Stimulated activated CD8-positive, alpha-beta memory T cell treated with anti-CD3 and anti-CD28 coated beads, Interleukin-15, amount 100 ng/mL, for 24 hours (primary cell): ENCODE results near the gene ANKS4B.
"Not testable (repeated sequence)": the region's sequence is repeated elsewhere in the genome, so short reads cannot be mapped to it uniquely, and the experiment has no call there.

Source experiments
- DNase-seq: peaks from one replicate; pipeline ENCODE4 v3.0.0-alpha.2; 2020; ENCODE audit warnings: low read depth

ANKS4B gene

DNA sequence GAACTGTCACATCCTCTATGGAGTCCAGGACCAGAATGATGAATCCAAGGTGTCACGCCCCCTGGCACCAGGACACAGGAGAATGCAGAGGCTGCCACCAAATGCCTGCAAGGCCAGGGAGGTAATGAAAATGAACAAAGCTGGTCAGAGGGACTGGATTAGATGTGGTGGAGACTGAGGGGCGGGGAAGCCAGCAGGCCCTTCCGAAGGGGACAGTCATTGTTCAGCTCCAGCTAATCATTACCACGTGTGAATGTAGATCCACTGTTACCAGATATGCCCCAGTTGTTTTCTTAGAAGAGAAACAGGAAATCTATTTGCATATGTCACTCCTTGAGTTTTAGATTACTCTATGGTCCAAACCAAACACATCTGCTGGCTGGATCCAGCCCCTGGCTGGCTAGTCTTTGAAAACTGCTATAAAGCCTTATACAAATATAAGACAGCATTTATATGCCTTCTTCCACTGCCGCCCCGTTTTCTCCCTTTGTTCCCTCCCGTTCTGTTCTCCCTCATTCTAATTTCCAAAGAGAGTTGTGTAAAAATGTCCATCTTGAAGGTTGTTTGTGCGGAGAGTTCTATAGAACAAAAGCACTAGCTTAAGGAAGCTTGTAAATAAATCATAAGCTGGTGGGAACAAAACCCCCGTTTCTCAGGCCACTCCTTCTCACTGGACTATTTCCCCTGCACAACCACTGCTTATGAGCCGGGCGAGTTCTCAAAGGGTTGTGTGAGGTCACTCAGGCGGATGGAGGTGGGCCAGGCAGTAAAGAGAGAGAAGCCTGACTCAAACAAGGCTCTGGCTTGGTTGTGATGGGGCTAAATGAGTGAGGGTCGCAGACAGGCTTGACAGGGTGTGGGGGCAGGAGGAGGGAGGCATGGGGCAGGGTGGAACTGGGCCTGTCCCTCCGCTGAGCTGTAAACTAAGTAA is 30.4 kb downstream of the ANKS4B start:
- DNase-seq: no peak

DNA sequence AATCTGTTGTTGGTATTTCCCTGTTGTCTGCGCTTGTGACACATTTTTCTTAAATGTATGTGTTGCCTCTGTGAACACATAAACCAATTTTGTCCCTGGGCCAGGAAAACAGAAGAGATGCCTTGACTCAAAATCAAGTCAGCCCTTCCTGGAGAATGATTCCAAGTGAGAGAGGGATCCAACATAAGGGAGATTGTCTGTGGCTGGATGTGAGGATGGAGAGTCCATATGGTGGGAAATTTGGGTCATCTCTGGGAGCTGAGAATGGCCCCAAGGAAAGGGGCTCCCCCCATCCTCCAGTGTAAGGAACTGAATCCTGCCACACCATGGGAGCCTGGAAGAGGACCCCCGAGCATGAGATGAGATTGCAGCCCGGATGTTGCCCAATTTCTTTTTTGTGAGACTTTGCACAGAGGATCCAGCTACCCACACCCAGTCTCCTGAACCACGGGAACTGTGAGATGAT is 31.1 kb downstream of the ANKS4B start:
- DNase-seq: no peak

DNA sequence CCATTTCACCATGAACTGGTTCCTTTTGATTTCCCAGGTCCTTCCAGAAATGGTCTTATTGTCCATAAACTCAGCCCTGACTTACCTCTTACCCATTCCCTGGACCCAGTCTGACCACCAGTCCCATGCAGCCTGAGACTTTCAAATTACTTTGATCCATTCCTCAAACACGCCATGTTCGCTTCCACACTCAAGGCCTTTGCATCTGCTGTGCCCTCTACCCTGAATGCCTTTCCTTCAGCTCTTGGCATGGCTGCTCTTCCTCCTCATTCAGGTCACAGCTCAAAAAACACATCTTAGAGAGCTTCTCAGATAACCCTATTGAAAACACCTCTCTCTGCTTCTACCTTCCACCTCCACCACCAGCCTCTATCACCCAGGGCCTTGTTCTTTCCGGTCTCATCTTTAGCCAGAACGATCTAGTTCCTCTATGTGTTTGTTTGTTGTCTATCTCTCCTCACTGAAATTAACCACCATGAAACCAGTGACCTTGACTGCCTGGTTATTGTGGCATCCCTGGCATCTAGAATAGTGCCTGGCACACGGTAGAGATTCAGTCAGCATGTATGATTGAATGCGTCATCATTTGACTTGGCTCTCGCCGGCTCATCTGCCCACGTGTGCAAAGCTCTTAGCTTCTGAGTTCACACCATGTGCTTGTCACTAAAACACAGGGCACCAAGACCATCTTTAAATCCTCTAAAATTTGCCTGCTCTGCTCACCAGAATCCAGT is 31.8 kb downstream of the ANKS4B start:
- no peak for DNase-seq

DNA sequence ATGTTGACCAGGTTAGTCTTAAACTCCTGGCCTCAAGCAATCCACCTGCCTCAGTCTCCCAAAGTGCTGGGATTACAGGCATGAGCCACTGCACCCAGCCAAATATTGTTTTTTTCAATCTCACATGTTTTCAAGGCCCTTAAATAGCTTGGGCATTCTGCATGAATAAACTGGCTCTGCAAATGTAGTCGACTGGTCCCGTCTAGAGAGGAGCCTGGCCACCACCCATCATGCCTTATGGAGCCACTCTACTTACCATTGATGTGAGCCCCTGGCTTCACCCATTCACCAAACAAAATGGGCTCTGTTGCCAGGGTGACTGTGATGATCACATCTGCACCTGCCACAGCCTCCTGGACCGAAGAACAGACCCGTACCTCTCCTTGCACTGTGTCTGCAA is 33.8 kb downstream of the ANKS4B start:
- DNase-seq: no peak

GRCh38 chr16:21268236-21268635 is 34.7 kb downstream of the ANKS4B start:
- DNase-seq: no peak

GRCh38 chr16:21272253-21272652 is 38.8 kb downstream of the ANKS4B start:
- no peak for DNase-seq

DNA sequence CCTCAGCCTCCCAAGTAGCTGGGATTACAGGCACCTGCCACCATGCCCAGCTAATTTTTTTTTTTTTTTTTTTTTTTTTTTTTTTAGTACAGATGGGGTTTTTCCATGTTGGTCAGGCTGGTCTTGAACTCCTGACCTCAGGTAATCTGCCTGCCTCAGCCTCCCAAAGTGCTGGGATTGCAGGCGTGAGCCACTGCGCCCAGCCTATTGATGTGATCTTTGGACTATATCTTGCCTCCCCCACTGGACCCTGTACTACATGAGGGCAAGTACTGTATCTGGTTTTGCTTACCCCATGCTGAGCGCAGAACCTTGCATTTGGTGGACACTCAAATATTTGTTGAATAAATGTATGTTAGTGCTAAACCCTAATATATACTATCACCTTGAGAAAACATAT is 39.3 kb downstream of the ANKS4B start:
- not testable (repeated sequence) for DNase-seq

- DNase-seq: no peak
Observed at GRCh38 chr16:21274172-21274726, 40.8 kb downstream of the ANKS4B start.

- DNase-seq: no peak
Observed at GRCh38 chr16:21275529-21275928, 42.0 kb downstream of the ANKS4B start.

DNA sequence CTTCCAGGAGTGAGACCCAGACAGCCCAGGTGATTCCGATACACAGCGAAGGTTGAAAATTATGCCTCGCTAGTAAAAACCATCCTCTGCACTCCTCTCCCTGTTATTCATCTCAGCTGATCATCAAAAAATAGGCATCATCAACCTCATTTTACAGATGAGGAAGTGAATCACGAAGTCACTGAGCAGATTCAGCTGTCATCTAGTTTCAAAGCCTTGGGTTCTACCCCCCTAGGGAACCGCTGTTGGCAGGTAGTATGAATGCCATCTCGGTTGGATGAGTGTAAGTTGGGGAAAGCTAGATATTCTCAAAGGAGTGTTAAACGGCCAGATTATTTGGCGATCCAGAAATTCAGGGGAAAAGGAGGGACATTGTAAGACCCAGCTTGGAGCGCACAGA is 42.6 kb downstream of the ANKS4B start:
- DNase-seq: no peak

DNA sequence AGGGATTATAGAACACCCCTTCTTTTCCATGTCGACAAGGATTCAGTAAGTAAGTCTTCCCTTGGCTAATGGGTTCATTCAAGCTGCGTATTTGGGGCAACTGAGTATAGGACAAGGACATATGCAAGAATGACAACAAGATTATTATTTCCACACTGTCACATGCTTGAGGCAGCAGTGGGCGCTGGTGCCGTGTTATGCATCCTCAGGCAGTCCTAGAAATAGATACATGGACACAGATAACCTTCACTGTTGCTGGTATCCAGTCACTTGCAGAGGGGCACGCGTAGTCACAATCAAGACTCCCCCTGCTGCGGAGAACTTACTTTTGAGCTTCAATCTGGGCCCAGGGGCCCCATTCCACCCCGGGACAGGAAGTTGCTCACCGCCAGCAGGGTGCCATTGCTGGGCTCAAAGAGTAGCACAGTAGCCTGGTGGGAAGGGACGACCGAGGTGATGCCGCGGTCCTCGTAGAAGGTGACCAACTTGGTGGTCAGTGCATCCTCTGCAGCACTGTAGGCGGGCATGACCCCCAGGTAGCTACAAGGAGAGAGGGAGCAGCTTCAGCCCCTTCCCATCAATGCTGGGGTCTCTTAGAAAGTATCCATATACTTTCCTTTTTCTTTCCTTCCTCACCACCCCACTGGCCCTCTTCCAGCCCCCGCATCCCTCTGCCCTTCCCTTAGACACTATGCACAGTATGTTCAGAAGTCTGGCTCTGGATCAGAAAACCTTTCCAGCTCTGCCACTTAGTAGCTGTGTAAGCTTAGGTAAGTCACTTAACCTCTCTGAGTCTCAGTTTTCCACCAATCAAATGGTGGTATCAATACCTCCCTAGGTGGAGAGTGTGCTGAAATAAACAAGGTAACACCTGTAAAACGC is 43.8 kb downstream of the ANKS4B start:
- DNase-seq: no peak

GRCh38 chr16:21277927-21278706 is 44.6 kb downstream of the ANKS4B start, which contains the start of gene CRYM:
Gene CRYM, minus strand, starts transcription at chr16:21278290. Its CDS starts 39 bp downstream, at chr16:21278251.
- no peak for DNase-seq

DNA sequence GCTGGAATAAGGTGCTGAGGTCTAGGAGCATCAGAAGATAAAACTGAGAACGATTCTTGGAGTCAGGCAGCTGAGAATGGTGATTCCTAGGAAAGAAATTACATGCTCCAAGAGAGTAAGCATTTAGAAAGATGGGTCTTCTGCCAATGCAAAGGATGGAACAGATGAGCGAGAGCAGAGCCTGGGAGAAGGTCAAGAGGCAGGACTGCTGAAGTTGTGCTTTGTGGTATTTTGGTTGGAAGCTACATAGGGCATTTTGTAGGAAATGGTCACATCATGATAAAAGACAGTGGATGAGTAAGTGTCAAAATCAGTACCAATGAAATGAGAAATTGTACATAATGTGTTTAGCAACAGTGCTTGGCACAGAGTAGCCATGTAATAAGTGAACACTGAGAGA is 46.0 kb downstream of the ANKS4B start:
- no peak for DNase-seq

DNA sequence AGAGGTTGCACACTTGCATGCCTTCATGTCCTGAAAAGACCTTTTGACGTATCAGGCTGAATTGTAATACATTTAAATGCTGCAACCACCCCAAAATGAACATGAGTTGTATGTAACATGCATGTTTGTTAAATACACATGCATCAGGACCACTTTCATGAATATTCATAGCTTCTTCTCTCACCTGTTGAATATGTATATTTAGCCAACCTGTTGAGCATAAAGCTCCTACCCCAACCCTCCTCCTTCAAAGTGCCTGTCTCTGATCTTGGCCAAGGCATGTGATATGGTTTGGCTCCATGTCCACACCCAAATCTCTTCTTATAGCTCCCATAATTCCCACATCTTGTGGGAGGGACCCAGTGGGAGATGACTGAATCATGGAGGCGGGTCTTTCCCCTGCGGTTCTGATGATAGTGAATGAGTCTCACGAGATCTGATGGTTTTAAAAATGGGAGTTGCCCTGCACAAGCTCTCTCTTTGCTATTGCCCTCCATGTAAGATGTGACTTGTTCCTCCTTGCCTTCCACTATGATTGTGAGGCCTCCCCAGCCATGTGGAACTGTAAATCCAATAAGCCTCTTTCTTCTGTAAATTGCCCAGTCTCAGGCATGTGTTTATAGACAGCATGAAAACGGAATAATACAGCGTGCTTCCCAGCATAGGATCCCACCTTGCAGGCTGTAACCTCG is 48.3 kb downstream of the ANKS4B start:
- no peak for DNase-seq

DNA sequence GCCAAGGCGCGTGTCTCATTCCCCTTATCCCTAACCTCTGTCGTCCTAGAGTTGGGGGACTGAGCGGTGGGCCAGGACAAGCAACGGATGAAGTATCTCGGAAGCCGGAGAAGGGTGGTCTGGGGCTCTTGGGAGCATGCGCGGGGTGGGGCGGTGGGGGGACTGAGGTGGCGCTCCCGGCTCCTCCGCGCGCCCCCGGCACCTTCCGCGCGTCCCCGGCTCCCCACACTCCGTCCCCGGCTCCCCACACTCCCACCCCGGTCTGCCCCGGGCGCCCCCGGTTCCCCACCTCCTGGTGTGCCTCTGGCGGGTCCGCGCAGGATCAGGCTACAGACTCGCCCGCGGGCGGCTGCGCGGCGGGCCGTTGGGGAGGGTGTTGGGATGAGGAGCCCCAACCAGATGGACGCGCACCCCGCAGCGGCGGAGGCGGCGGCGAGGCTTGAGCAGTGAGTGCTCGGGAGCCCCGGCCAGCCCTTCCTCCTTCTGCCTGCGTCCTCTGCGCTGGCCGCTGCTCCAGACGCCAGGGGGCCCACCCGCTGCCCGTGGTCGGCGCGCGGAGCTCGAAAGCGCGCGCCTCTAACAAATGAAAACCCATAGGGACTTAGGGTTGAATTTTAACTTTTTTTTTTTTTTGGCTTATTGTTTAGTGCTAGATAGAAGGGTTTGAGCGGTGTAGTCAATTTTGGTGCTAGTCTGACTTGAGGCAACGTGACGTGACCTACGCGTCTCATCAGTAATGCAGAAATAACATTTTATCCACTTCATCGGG is 50.2 kb downstream of the ANKS4B start:
- no peak for DNase-seq

GRCh38 chr16:21284414-21284813 is 50.9 kb downstream of the ANKS4B start:
- DNase-seq: no peak

DNA sequence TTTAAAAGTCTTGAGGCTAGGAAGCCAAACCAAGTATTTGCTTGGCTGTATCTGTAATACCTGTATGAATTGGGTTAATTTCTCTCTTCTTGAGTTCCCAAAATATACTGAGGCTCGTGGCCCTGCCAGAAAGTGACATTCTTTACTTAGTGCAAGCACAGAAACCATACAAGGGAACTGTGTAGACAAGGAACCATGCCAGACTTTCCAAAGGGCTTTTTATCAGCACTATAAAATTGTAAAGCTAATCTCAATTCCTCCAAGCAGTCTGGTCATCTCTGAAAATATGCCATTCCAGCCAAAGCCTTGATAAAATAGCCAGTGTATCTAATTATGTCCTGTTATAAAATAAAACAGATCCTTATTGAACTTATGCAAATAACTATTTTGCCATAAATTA is 51.8 kb downstream of the ANKS4B start:
- no peak for DNase-seq

DNA sequence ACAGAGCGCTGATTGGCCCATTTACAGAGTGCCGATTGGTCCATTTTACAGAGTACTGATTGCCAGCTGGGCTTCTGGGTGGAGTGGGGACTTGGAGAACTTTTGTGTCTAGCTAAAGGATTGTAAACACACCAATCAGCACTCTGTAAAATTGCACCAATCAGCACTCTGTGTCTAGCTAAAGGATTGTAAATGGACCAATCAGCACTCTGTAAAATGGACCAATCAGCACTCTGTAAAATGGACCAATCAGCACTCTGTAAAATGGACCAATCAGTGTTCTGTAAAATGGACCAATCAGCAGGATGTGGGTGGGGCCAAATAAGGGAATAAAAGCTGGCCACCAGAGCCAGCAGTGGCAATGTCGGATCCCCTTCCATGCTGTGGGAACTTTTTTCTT is 56.3 kb downstream of the ANKS4B start:
- DNase-seq: not testable (repeated sequence)
